GM12878 (cell line): ENCODE data around the gene ACOT7. TPM values are rescaled to one million over a fixed set of nuclear protein-coding genes. Genes with fewer than 3 reads are reported as not detected.
A peak's percentile ranks its signal among the peaks of the same experiment; 100 is the strongest.

Experiments used
- E4F1 ChIP-seq: fragments of 450-650 bp; IDR thresholded peaks from 2 replicates; pipeline ENCODE4 v1.6.1; 2018; ENCODE audit warnings: borderline replicate concordance, mild to moderate bottlenecking; ENCODE audit not compliant: partially characterized antibody
- HDGF ChIP-seq: fragments of 450-650 bp; IDR thresholded peaks from 2 replicates; pipeline ENCODE4 v1.6.1; 2016; ENCODE audit warnings: antibody characterized with exemption
- POLR2A ChIP-seq: IDR thresholded peaks from 2 replicates; pipeline ENCODE4 v1.6.1; 2011; ENCODE audit warnings: low read depth, mild to moderate bottlenecking, low read length
- SP1 ChIP-seq: IDR thresholded peaks from one replicate; pipeline ENCODE4 v1.6.1; 2011; ENCODE audit warnings: low read depth, low read length
- TBL1XR1 ChIP-seq: IDR thresholded peaks from 2 replicates; pipeline ENCODE4 v1.6.1; 2012; ENCODE audit warnings: low read depth, low read length, improper control_type of control experiment
- ZNF217 ChIP-seq: fragments of 450-650 bp; IDR thresholded peaks from 2 replicates; pipeline ENCODE4 v1.6.1; 2017; ENCODE audit warnings: antibody characterized with exemption, mild to moderate bottlenecking
- ZNF24 ChIP-seq: fragments of 450-650 bp; IDR thresholded peaks from 2 replicates; pipeline ENCODE4 v1.6.1; 2017; ENCODE audit warnings: antibody characterized with exemption, mild to moderate bottlenecking
- polyA plus RNA-seq, 11 experiments: library from polyadenylated mRNA; depleted of rRNA in 4 of 11; unstranded in 6 of 11; stranded (reverse) in 5 of 11; fragments of >200 nt; fragmentation: Nextera tagmentation in 4 of 11; fragmentation: Illumina TruSeq in 1 of 11; extraction: Ambion mirVana in 4 of 11; extraction: Trizol in 1 of 11; gene quantifications; 1 replicate in 1 of 11; 2 replicates in 10 of 11; pipeline versions ENCODE4 v1.2.1 to v1.2.3, GENCODE V29; 2011 to 2016; ENCODE audit warnings: inconsistent platforms in 2 of 11, missing spikeins in 2 of 11, low read depth in 1 of 11
- total RNA-seq, 4 experiments: library from RNA; depleted of rRNA in 3 of 4; stranded (reverse); fragments of >200 nt in 3 of 4; fragmentation: Illumina TruSeq in 1 of 4; extraction: Trizol in 1 of 4; gene quantifications; 2 replicates each; pipeline versions ENCODE4 v1.2.1 to v1.2.3, GENCODE V29; 2013 to 2021
- TF ChIP-seq, protein P1 (sequence below): fragments of 450-650 bp; IDR thresholded peaks from 2 replicates; pipeline ENCODE4 v1.6.1; 2016; ENCODE audit warnings: mild to moderate bottlenecking, moderate library complexity, borderline replicate concordance

Gene ACOT7
- total and polyA plus RNA-seq, 10 of the 15 experiments (the other 5 are each of a cell fraction or from before 2014, with no cell fraction given) = 8.9 to 206 (median 61.2) TPM

- TF ChIP-seq, protein P1, sequence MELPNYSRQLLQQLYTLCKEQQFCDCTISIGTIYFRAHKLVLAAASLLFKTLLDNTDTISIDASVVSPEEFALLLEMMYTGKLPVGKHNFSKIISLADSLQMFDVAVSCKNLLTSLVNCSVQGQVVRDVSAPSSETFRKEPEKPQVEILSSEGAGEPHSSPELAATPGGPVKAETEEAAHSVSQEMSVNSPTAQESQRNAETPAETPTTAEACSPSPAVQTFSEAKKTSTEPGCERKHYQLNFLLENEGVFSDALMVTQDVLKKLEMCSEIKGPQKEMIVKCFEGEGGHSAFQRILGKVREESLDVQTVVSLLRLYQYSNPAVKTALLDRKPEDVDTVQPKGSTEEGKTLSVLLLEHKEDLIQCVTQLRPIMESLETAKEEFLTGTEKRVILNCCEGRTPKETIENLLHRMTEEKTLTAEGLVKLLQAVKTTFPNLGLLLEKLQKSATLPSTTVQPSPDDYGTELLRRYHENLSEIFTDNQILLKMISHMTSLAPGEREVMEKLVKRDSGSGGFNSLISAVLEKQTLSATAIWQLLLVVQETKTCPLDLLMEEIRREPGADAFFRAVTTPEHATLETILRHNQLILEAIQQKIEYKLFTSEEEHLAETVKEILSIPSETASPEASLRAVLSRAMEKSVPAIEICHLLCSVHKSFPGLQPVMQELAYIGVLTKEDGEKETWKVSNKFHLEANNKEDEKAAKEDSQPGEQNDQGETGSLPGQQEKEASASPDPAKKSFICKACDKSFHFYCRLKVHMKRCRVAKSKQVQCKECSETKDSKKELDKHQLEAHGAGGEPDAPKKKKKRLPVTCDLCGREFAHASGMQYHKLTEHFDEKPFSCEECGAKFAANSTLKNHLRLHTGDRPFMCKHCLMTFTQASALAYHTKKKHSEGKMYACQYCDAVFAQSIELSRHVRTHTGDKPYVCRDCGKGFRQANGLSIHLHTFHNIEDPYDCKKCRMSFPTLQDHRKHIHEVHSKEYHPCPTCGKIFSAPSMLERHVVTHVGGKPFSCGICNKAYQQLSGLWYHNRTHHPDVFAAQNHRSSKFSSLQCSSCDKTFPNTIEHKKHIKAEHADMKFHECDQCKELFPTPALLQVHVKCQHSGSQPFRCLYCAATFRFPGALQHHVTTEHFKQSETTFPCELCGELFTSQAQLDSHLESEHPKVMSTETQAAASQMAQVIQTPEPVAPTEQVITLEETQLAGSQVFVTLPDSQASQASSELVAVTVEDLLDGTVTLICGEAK = no peak
- TF ChIP-seq ZNF24 (no peak), TBL1XR1 (no peak), HDGF (no peak), ZNF217 (no peak), SP1 (peak; percentile 18), E4F1 (no peak), POLR2A (peak; percentile 91)
- TF ChIP-seq, all 136 proteins: peak for 10
Observed at GRCh38 chr1:6392809-6393399, 663 bp downstream of the ACOT7 start (continued).
